ENCODE measurements around the gene USP13. TPM values are rescaled to one million over a fixed set of nuclear protein-coding genes. Genes with fewer than 3 reads are reported as not detected.

The USP13 gene
- total RNA-seq, 1 experiment from 2014 or later = 14.8 TPM

GRCh38 chr3:179828738-179829137, 175.9 kb downstream of the USP13 start:
- no peaks in the 10 kb centered on the region for H3K79me2 ChIP-seq (ENCODE audit: low read length)
- no TSS peak for BruUV-seq (replicated peaks)
- H3K27ac ChIP-seq (ENCODE audit: low read length) = no peak overlapping the region
- DNase-seq (no peak), ATAC-seq (no peak)
- H3K4me1 ChIP-seq (ENCODE audit: insufficient read depth, low read length) = no peaks in the 10 kb centered on the region
- H3K9ac ChIP-seq (ENCODE audit: low read length) = no peak overlapping the region
- POLR2A ChIA-PET (ENCODE audit: unreplicated experiment) = no interaction called here
- CTCF ChIA-PET = no interaction called here
- H4K20me1 ChIP-seq (ENCODE audit: low read length) = no peaks in the 10 kb centered on the region
- no peaks in the 10 kb centered on the region for H3K36me3 ChIP-seq (ENCODE audit: low read depth, low read length)
- TF ChIP-seq EZH2 (IDR thresholded peaks at IDR 0.05; ENCODE audit: low read length, unreplicated experiment) (no peak), CTCF (conservative IDR thresholded peaks at IDR 0.05; ENCODE audit: low read depth, low read length) (no peak), EZH2phosphoT487 (IDR thresholded peaks at IDR 0.05; ENCODE audit: borderline replicate concordance, low read length) (no peak)
- no peaks in the 10 kb centered on the region for H3F3A ChIP-seq (ENCODE audit: low read length, unreplicated experiment)
- no peaks in the 10 kb centered on the region for H3K9me3 ChIP-seq (ENCODE audit: low read length)
- H2AFZ ChIP-seq (ENCODE audit: low read length) = no peak overlapping the region
- H3K27me3 ChIP-seq (ENCODE audit: low read length) = no peaks in the 10 kb centered on the region
- H3K4me2 ChIP-seq (ENCODE audit: low read length) = no peak overlapping the region
- intact Hi-C loops (cut with micrococcal nuclease) = no loop called here
- H3K4me3 ChIP-seq (ENCODE audit: low read length) = no peak overlapping the region
- H3K9me2 ChIP-seq (replicated peaks; ENCODE audit: low read length) = no peaks in the 10 kb centered on the region

GRCh38 chr3:179829401-179829800, 176.6 kb downstream of the USP13 start:
- no peak for ATAC-seq

More at GRCh38 chr3:179829401-179829800, 176.6 kb downstream of the USP13 start:
- Histone ChIP-seq H2AFZ (ENCODE audit: low read length) (no peak overlapping the region), H3F3A (ENCODE audit: low read length, unreplicated experiment) (no peaks in the 10 kb centered on the region), H3K9me3 (ENCODE audit: low read length) (no peaks in the 10 kb centered on the region), H3K36me3 (ENCODE audit: low read depth, low read length) (no peaks in the 10 kb centered on the region), H3K4me3 (ENCODE audit: low read length) (no peak overlapping the region), H3K27me3 (ENCODE audit: low read length) (no peaks in the 10 kb centered on the region), H3K4me1 (ENCODE audit: insufficient read depth, low read length) (no peaks in the 10 kb centered on the region), H3K9me2 (replicated peaks; ENCODE audit: low read length) (no peaks in the 10 kb centered on the region), H3K79me2 (ENCODE audit: low read length) (no peaks in the 10 kb centered on the region), H3K4me2 (ENCODE audit: low read length) (no peak overlapping the region), H4K20me1 (ENCODE audit: low read length) (no peaks in the 10 kb centered on the region), H3K27ac (ENCODE audit: low read length) (no peak overlapping the region), H3K9ac (ENCODE audit: low read length) (no peak overlapping the region)
- CTCF ChIA-PET = interaction anchor here (0.6 kb wide), 1 partner anchor 18 kb away, joined by 3 read pairs; no protein-coding TSS in a partner anchor
- POLR2A ChIA-PET (ENCODE audit: unreplicated experiment) = no interaction called here
- intact Hi-C loops (cut with micrococcal nuclease) = no loop called here
- TF ChIP-seq CTCF (conservative IDR thresholded peaks at IDR 0.05; ENCODE audit: low read depth, low read length) (no peak), EZH2phosphoT487 (IDR thresholded peaks at IDR 0.05; ENCODE audit: borderline replicate concordance, low read length) (no peak), EZH2 (IDR thresholded peaks at IDR 0.05; ENCODE audit: low read length, unreplicated experiment) (no peak)
- BruUV-seq (replicated peaks) = no TSS peak
- DNase-seq = no peak

Measured in PC-3 (cell line).